GM21723 (cell line): ENCODE measurements around the gene TSPAN15.
"Not testable (repeated sequence)": the region's sequence is repeated elsewhere in the genome, so short reads cannot be mapped to it uniquely, and the experiment has no call there.

Experiments
- ATAC-seq: cut with Tn5 transposase; IDR thresholded peaks from one replicate; pipeline ENCODE4 v1.9.1; 2021; ENCODE audit warnings: mild to moderate bottlenecking, moderate library complexity; ENCODE audit not compliant: unreplicated experiment

TSPAN15 gene

DNA sequence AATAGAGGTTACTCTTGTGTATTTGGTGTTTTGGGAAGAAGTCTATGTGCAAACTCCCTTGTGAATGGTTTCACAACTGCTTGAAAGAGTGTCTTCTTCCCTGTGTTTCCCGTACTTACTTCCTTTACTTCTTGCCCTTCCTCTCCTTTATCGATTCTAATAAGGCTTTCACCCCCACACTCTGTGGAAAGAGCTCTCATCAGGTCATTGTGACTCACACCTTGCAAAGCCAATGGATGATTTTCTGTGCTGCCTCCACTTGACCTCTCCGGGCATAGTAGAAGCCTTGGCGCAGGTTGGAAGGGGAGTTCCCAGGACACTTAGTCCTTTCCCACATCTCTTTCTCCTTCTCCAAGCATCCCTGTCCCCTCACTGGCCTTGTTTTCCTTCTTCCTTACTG, 6.2 kb upstream of the TSPAN15 start:
- ATAC-seq: no peak

GRCh38 chr10:69446229-69446628, 5.0 kb upstream of the TSPAN15 start:
- ATAC-seq: no peak

GRCh38 chr10:69446650-69447151, 4.6 kb upstream of the TSPAN15 start:
- no peak for ATAC-seq

- peak; percentile 53 for ATAC-seq
Measured at GRCh38 chr10:69449841-69450240, 1.4 kb upstream of the TSPAN15 start.

DNA sequence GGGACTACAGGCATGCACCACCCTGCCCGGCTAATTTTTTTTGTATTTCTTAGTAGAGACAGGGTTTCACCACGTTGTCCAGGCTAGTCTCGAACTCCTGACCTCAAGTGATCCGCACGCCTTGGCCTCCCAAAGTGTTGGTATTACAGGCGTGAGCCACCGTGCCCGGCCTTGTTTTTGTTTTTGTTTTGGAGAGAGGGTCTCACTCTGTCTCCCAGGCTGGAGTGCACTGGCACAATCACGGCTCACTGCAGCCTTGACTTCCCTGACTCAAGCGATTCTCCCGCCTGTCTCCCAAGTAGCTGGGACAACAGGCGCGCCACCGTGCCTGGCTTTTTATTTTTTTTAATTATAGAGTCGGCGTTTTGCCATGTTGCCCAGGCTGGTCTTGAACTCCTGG, 870 bp upstream of the TSPAN15 start:
- ATAC-seq: not testable (repeated sequence)

DNA sequence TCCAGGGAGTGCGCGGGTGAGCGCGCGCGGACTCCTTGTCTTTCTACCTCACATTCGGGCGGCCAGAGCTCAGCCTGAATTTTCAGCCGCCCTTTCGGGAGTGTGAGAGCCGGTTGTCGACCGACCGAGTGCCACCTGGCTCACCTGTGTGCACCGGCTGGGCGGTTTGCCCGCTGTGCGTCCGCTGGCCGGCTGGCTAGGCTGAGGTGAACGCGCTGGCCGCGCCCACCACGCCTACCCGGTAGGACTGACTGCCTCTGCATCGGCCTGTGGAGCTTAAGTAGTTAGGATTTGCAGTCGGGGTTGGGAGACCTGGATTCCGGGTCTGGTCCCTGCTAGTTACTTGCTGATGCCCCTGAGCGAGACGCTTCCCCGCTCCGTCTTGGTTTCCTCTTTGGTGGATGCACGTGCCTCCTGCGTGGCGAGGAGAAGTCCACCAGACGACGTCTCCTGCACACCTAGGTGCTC, 553 bp downstream of the TSPAN15 start:
- peak; percentile 13 for ATAC-seq

GRCh38 chr10:69452676-69453415, 1.6 kb downstream of the TSPAN15 start:
- ATAC-seq: no peak

- no peak for ATAC-seq
Measured at GRCh38 chr10:69453795-69454194, 2.5 kb downstream of the TSPAN15 start.

DNA sequence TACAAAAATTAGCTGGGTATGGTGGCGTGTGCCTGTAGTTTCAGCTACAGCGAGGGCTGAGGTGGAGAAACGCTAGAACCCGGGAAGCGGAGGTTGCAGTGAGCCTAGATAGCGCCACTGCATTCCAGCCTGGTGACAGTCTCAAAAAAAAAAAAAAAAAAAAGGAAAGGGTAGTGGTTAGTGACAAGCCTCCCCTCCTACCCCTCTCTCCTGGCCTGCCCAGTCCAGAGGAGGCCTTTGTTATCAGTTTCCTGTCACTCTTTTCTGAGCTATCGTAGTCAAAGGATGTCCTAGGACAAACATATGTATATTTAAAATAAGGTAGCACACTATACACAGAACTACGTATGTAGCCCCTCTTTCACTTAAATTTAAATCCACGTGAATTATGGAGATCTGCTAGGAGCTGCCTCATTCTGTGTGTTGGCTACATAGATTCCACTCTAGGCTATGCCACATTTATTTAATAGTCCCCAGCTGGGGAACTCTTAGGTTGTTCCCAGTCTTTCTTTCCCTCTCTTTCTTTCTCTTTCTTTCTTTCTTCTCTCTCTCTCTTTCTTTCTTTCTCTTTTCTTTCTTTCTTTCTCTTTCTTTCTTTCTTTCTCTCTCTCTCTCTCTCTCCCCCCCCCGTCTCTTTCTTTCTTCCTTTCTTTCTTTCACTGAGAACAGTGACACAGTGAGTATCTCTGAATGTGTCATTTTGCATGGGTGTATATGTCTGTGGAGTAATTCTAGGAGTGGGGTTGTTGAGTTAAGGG, 3.9 kb downstream of the TSPAN15 start:
- ATAC-seq: no peak

GRCh38 chr10:69456880-69457693, 5.8 kb downstream of the TSPAN15 start:
- no peak for ATAC-seq

GRCh38 chr10:69457771-69458237, 6.5 kb downstream of the TSPAN15 start:
- no peak for ATAC-seq

DNA sequence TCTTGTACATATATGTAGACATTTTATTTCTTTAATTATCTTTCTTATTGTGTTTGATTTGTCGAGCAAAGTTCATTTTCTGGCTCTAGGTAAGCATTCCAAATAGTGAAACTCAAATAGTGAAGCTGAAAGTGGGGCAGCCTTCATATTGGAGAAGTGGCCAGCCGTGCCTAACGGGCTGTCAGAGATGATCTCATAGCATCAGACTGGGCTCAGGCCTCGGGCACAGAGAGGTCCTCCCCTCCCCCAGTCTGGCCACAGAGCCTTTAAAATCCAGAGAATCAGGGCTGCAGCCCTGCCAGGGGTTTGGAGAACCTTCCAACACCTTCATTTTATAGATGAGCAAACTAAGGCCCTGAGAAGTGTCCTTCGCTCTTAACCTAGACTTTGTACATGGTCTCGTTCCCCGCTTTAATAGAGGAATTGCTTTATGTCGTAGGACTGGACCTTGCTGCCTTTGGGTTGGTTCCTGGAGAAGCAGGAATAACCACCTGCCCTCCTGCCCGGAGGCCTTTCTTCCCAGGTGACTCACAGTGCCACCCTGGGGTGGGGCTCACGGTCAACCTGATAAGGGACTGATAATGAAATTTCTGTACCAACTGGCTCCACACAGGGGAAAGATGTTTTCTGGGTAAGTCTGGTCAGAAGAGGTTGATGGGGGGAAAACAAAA, 7.3 kb downstream of the TSPAN15 start:
- no peak for ATAC-seq

DNA sequence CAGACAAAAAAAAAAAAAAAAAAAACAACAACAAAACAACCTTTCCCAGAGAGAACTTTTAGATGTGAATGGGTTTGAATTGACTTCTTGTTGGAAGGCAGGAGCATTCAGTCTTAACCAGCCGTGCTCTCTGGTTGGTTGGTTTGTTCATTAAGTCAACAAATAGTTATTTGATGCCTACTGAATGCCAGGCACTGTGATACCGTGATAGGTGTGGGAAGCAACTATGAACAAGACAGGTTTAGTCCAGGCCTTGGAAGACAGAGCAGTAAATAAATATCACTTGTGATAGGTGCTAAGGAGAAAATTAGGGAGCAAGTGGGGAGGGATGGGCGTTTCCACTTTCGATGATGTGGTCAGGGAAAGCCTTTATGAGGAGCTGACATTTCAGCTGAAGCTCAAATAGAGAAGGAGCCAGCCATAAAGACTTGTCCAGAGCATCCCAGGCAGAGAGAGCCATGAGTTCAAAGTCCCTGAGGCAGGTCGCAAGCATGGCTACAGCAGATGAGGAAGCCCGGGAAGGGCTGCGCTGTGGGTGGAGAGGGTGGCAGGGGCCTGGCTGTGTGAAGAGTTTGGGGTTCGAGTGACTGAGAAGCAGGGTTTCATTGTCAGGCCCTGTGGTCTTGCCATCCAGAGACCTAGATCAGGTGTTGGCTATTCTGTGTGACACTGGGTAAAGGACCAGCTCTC, 8.0 kb downstream of the TSPAN15 start:
- ATAC-seq: no peak

- ATAC-seq: no peak
Measured at GRCh38 chr10:69459893-69460575, 8.8 kb downstream of the TSPAN15 start.

DNA sequence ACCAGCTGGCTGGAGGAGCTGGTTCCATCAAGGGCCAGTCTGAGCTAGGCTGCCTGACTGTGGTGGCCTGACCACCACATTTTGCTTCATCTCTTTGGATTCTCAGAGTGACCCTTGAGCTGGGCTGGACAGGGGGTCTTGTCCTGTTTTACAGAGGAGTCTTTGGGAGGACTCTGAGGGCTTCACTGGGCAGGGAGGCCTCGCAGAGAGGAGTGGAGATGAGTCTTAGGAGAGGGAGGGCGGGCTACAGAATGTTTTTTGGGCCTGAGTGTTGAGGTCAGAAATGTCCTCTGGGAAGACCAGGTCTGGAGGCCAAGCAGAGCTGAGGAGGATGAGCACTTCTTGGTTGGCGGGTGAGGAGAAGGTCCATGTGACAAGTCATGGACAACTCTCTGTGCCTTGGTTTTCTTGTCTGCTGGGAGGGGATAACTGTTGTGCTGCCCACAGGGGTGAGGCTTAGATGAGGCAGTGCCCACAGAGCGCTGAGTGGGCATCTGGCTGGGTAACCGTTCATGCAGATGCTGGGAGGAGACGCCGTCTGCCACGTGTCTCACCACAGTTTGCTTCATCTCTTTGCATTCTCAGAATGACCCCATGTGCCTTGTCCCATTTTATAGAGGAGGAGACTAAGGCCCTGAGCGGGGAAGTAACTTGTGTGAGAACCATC, 9.4 kb downstream of the TSPAN15 start:
- ATAC-seq: no peak

GRCh38 chr10:69461243-69462025, 10.2 kb downstream of the TSPAN15 start:
- ATAC-seq: no peak

- no peak for ATAC-seq
Measured at GRCh38 chr10:69463886-69464285, 12.6 kb downstream of the TSPAN15 start.

DNA sequence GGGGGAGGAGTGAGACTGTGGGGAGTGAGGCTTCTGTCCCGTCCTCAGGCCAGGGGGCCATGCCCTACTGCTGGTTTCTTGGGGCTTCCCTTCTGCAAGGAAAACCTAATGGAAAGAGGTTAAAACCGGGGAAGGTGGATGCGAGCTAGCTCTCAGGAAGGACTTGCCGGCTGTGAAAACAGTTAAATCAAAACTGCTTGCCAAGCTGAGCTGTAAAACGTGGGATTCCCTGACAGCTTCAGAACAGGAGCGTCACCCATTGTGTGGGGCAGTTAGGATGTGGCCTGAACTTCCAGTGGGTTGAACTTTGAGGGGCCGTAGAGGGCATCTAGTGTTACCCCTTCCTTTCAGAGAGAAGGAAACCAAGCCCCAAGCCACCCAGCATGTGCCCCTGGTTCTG, 13.1 kb downstream of the TSPAN15 start:
- no peak for ATAC-seq
